NCI-H1417 (cell line): ENCODE measurements around the gene NLGN3.
"Not testable (repeated sequence)": the region's sequence is repeated elsewhere in the genome, so short reads cannot be mapped to it uniquely, and the experiment has no call there.

Experiments
- DNase-seq, 3 experiments: peaks; one replicate each; lab custom pipeline; 2025; lab: John Stamatoyannopoulos, UW

NLGN3 gene

GRCh38 chrX:71170660-71171059 lies 26.0 kb downstream of the NLGN3 start:
- DNase-seq: no peak

- DNase-seq: no peak
Observed at GRCh38 chrX:71171110-71171801, 26.6 kb downstream of the NLGN3 start.

GRCh38 chrX:71173440-71173839 lies 28.8 kb downstream of the NLGN3 start:
- no peak for DNase-seq

GRCh38 chrX:71174795-71175194 lies 30.2 kb downstream of the NLGN3 start:
- DNase-seq: no peak

- DNase-seq: no peak
Observed at GRCh38 chrX:71175531-71175930, 30.9 kb downstream of the NLGN3 start.

GRCh38 chrX:71177327-71177726 lies 32.7 kb downstream of the NLGN3 start:
- DNase-seq: no peak

GRCh38 chrX:71178908-71179307 lies 34.3 kb downstream of the NLGN3 start:
- peak; percentile 29 to 85 (median 54) for DNase-seq

GRCh38 chrX:71180579-71181265 lies 36.1 kb downstream of the NLGN3 start:
- DNase-seq: not testable (repeated sequence)

GRCh38 chrX:71181558-71181909 lies 36.9 kb downstream of the NLGN3 start:
- peak in 1 of 3 experiments; percentile 75 for DNase-seq

- DNase-seq: peak; percentile 89 to 98 (median 91)
Observed at GRCh38 chrX:71181910-71182799, 37.5 kb downstream of the NLGN3 start.

GRCh38 chrX:71182871-71183270 lies 38.2 kb downstream of the NLGN3 start:
- DNase-seq: peak in 1 of 3 experiments; percentile 45

- no peak for DNase-seq
Observed at GRCh38 chrX:71183341-71183740, 38.7 kb downstream of the NLGN3 start.

- DNase-seq: no peak
Observed at GRCh38 chrX:71184092-71184491, 39.5 kb downstream of the NLGN3 start.

GRCh38 chrX:71184803-71185495 lies 40.3 kb downstream of the NLGN3 start:
- peak in 2 of 3 experiments; percentile 13 to 21 for DNase-seq

GRCh38 chrX:71191248-71191647 lies 46.6 kb downstream of the NLGN3 start:
- DNase-seq: no peak

GRCh38 chrX:71195964-71196649 lies 51.5 kb downstream of the NLGN3 start:
- DNase-seq: no peak

- DNase-seq: no peak
Observed at GRCh38 chrX:71198066-71198465, 53.4 kb downstream of the NLGN3 start.

- no peak for DNase-seq
Observed at GRCh38 chrX:71199252-71200008, 54.8 kb downstream of the NLGN3 start.

GRCh38 chrX:71210816-71211215 lies 66.2 kb downstream of the NLGN3 start:
- no peak for DNase-seq

- peak in 1 of 3 experiments; percentile 39 for DNase-seq
Observed at GRCh38 chrX:71212536-71212935, 67.9 kb downstream of the NLGN3 start.

- DNase-seq: no peak
Observed at GRCh38 chrX:71214152-71214551, 69.5 kb downstream of the NLGN3 start.
